NCI-H1694 treated with DMSO at 0.1 percent for 48 hours (cell line): ENCODE measurements around the gene C17orf75.

Experiments used
- DNase-seq: peaks from one replicate; lab custom pipeline; 2025; lab: John Stamatoyannopoulos, UW

The C17orf75 gene

DNA sequence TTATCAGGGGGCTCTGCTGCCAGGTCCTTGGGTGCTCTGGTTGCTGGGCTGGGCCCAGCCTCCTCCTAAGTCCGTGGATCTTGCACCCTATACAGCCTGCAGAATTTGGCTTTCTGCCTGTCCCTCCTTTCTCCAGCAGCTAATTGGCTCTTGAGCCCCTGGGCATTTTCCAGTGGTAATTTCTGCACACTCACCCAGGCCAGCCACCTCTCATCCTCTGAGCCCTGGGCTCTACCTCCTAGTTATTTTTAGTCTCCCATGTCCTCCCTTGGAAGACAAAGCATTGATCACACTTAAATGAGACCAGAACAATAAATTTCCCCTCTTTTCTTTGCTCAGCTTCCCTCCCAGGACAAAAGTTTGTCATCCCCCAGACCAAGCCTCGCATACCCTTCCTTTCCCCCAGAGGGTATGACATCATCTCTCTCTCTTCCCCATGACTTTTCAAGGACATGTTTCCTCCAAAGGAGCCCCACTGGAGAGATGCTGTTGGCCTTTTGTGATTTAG, 38.1 kb downstream of the C17orf75 start:
- no peak for DNase-seq

GRCh38 chr17:32302860-32303649, 38.9 kb downstream of the C17orf75 start:
- no peak for DNase-seq

DNA sequence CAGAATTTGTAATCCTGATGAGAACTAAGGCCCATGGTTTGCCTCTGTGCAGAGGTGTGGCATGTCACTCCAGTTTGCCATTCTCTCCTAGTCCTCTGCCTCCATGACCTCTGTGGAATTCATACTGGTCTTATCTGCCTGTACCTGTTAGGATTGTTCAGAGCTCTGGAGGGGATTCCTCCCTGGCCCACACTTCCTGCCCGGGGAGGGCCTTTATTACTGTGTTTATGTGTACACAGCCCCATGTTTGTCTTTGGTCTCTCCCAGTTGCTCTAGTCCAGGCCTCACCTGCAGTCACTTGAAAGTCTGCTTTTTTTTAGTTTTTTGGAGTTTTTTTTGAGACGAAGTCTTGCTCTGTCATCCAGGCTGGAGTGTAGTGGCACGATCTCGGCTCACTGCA, 39.9 kb downstream of the C17orf75 start:
- no peak for DNase-seq

DNA sequence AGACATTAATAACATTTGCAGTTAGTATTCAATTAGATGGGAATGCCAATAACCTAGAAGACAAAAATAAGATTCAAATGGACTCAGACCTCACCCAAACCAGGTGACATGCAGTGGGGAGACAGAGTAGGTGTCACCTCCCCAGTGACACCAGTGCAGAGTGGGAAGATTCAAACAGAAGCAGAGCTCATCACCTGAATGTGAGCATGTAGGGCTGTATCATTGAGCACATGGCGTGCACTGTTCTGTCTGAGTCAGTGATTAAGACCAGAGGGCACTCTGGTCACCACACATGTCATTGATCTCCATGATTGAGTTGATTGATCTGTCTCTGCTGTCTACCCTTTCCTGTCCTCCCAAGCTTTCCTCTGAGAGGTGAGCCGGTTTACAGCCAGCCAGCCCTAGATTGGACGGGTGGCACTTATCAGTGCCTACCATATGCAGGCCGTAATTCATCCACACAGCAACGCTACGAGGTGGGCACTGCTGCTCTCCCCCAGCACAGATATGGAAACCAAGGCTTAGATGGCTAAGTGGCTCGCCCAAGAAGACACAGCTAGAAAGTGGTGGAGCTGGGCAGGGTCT, 42.3 kb downstream of the C17orf75 start:
- no peak for DNase-seq

DNA sequence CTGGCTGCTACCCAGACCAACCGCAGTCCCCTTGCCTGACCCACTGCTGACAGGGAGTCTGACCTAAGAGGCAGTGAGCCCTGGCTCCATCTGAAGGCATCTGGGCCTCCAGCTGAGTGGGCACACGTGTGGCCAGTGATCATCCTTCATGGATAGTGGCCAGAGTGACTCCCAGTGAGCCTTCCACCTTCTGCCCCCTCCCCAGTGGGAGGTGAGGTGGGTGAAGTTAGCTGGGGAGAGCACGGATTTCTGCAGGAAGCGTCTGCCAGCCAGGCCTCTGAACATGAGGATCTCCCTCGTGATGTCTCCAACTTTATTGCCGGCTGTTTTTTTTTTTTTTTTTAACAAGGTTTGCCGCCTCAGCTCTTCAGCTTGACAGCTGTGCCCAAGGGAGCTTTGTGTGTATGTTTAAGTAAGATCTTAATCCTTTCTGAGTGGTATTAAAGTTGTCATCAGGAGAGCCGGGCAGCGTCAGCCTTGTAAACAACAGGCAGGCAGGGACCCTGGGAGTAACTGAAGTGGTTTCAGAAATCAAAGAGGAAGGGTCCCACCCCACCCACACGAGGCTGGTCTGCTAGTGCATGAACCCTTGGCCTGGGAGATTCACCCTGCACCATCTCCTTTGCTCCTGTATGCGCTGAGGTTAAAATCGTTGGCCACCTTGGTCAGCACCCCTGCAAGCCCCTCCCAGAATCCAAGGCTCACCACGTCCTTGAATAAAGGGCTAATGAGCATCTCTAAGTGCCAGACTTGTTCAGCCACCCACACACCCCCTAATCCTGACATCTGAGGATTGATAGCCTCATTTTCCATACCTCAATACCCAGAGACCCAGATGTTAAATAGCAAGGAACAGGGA, 43.0 kb downstream of the C17orf75 start:
- peak; percentile 18 for DNase-seq

GRCh38 chr17:32298298-32298697, 43.7 kb downstream of the C17orf75 start:
- peak; percentile 54 for DNase-seq

DNA sequence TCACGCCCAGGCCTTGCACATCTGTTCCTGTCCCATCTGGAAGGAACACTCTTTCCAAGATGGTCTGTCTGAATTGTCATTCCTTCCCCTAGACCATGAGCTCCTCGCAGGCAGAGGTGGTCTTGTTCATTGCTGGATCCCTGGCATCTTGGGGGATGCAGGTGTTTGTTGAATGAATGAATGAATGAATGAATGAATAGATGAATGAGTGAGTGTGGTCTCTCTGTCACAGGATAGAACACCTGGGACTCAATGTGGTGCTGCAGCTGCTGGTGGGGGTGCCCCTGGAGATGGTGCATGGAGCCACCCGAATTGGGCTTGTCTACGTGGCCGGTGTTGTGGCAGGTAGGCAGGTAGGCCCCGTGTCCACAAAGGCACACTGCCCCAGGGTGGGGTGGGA, 44.1 kb downstream of the C17orf75 start:
- DNase-seq, result no peak

DNA sequence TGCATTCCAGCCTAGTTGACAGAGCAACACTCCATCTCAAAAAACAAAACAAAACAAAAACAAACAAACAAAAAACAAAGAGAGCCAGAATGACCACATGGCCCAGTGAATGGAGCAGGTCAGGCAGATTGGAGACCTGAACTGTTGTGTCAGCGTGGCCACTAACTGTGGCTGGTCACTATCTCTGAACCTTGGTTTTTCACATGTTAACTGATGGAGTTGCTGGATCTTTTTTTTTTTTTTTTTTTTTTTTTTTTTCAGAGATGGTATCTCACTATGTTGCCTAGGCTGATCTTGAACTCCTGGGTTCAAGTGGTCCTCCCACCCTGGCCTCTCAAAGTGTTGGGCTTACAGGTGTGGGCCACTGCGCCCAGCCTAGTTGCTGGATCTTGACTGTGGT, 44.5 kb downstream of the C17orf75 start:
- DNase-seq, result no peak

GRCh38 chr17:32292094-32292493, 49.9 kb downstream of the C17orf75 start:
- DNase-seq, result no peak

GRCh38 chr17:32289471-32290070, 52.4 kb downstream of the C17orf75 start:
- DNase-seq, result no peak

- DNase-seq, result no peak
Observed at GRCh38 chr17:32288615-32289014, 53.4 kb downstream of the C17orf75 start.

- no peak for DNase-seq
Observed at GRCh38 chr17:32287804-32288511, 54.0 kb downstream of the C17orf75 start.

DNA sequence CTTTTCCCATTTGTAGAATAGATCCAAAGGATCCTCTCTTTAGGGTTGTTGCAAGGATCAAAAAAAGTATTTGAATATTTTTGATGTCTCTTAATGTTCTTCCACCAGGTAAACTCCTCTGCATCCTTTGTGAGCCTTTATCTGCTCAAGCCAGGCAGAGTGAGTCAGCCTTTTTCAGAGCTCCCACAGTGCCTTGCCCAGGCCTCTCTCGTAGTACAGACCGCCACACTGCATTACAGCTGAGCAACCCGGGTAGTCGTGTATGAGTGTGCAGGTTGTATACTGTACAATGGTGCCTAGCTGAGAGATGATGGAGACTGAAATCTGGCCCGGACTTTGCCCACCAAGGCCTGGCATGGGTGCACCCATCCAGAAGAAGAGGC, 55.5 kb downstream of the C17orf75 start:
- no peak for DNase-seq

DNA sequence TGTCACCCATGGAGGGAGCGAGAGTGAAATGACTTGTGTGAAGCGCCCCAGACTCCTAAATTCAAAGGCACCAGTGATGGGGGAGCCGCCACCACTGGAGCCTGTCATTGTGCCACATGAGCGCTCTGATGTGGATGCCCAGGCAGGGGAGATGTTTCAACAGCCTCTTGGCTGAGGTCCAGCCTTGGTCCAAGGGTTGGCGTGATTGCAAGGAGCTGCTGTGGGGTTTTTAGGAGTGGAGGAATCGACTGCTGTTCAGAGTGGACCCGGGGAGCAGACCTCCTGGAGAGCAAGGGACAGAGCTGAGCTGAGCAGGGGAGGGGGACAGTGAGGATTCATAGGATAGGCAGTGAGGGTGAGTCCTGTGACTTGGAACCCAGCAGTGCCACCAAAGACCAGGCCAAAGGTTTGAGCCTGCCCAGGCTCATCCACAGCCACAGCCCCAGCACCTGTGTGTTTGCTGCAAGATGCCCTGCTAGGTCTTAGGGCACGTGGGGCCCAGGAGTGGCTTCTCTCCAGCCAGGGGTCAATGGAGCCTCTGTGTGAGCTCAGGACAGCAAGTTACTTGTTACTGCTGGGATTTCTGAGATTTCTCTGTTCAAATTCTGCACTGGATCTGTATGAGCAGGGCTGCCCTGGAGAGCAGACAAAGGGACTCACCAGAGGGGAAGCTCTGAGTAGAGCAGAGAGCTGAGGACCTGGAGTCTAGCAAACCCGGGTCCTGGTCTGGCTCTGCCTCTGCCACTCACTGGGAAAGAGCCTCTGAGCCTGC, 56.0 kb downstream of the C17orf75 start:
- no peak for DNase-seq

GRCh38 chr17:32285306-32285705, 56.7 kb downstream of the C17orf75 start:
- no peak for DNase-seq

- no peak for DNase-seq
Observed at GRCh38 chr17:32283745-32284201, 58.2 kb downstream of the C17orf75 start.

GRCh38 chr17:32281011-32281451, 60.9 kb downstream of the C17orf75 start:
- peak; percentile 42 for DNase-seq

DNA sequence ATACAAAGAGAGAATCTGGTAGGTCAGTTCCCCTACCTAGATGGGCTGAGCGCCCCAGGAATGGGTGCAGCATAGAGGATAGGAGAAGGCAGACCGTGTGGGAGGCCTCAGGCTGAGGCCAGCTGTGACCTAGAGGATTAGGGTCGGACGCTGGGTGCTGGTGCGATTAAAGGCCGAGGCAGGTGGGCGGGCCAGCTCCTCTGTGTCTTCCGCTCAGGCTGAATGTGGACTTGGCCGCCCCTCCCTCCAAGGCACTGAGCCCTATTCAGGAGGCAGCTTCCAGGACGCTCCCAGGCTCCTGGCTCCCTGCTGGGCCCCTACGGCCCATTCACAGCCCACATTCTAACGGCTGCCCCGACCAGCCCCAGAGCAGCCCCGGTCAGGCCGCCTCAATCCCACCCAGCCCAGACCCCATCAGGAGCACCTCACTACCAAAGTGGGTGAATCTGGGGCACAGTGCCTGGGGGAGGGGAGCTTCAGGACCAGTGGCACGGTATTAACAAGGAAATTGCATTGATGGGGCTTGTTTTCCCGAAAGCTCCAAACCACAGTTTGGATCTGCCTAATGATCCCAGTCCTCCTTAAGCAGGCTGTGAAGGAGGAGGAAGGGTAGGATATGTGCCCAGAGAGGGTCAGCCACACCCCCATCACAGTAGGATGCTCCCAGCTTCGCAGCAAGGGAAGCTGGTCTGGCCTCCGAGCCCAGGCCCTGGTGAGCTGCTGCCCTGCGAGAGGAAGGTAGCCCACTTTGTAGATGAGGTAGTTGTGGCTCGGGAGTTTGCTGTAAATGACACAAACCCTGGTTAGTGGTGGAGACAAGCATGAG, 61.9 kb downstream of the C17orf75 start:
- no peak for DNase-seq

DNA sequence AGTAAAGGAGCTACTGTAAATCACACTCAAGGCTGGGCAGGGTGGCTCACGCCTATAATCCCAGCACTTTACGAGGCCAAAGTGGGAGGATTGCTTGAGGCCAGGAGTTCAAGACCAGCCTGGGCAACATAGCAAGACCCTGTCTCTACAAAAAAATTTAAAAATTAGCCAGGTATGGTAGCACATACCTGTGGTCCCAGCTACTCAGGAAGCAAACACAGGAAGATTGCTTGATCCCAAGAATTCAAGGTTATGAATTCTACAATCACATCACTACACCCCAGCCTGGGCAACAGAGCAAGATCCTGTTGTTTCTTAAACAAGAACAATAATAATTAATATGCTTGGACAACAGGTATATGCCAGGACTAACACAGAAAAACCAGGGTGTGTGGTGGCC, 63.2 kb downstream of the C17orf75 start:
- no peak for DNase-seq
